WERI-Rb-1 (cell line): ENCODE results near the gene ACSS3.

Experiments used
- DNase-seq: peaks from one replicate; pipeline ENCODE4 v3.0.0-alpha.2; 2020
- H3K27ac ChIP-seq: fragments of 250-450 bp; sonication (Bioruptor Pico); 2 replicates; pipeline ENCODE4 v1.5.1; 2020; ENCODE audit warnings: mild to moderate bottlenecking, moderate library complexity
- H3K27me3 ChIP-seq: fragments of 250-450 bp; sonication (Bioruptor Pico); 2 replicates; pipeline ENCODE4 v1.5.1; 2021; ENCODE audit warnings: mild to moderate bottlenecking, low read depth, moderate library complexity; ENCODE audit not compliant: insufficient read depth, severe bottlenecking
- H3K36me3 ChIP-seq: fragments of 250-450 bp; sonication (Bioruptor Pico); 2 replicates; pipeline ENCODE4 v1.5.1; 2020; ENCODE audit warnings: mild to moderate bottlenecking, moderate library complexity
- H3K4me3 ChIP-seq: 2 replicates; pipeline ENCODE4 v1.5.1; 2011; ENCODE audit warnings: low read depth, mild to moderate bottlenecking, control low read depth, low read length
- H3K9me3 ChIP-seq: fragments of 250-450 bp; sonication (Bioruptor Pico); 2 replicates; pipeline ENCODE4 v1.5.1; 2021; ENCODE audit warnings: mild to moderate bottlenecking, moderate library complexity; ENCODE audit not compliant: severe bottlenecking
- CTCF ChIP-seq: IDR thresholded peaks from 2 replicates; pipeline ENCODE4 v1.5.1; 2011; ENCODE audit warnings: low read depth, mild to moderate bottlenecking, control low read depth, inconsistent platforms, low read length

ACSS3 gene

GRCh38 chr12:81296556-81297305 is 218.9 kb downstream of the ACSS3 start:
- Histone ChIP-seq H3K27me3 (no peaks in the 10 kb centered on the region), H3K27ac (no peak overlapping the region), H3K4me3 (no peak overlapping the region), H3K36me3 (no peaks in the 10 kb centered on the region), H3K9me3 (no peaks in the 10 kb centered on the region)
- TF ChIP-seq CTCF: no peak
- DNase-seq: no peak

GRCh38 chr12:81297601-81298000 is 219.7 kb downstream of the ACSS3 start:
- Histone ChIP-seq H3K27me3 (no peaks in the 10 kb centered on the region), H3K36me3 (no peaks in the 10 kb centered on the region), H3K9me3 (no peaks in the 10 kb centered on the region), H3K4me3 (no peak overlapping the region), H3K27ac (no peak overlapping the region)
- TF ChIP-seq CTCF: no peak
- DNase-seq: no peak

GRCh38 chr12:81300454-81300853 is 222.6 kb downstream of the ACSS3 start:
- no peaks in the 10 kb centered on the region for H3K27me3 ChIP-seq
- no peak overlapping the region for H3K27ac ChIP-seq
- no peak for DNase-seq
- H3K9me3 ChIP-seq: no peaks in the 10 kb centered on the region
- no peak for TF ChIP-seq CTCF
- H3K4me3 ChIP-seq: no peak overlapping the region
- H3K36me3 ChIP-seq: no peaks in the 10 kb centered on the region

- Histone ChIP-seq H3K4me3 (no peak overlapping the region), H3K27ac (no peak overlapping the region), H3K9me3 (no peaks in the 10 kb centered on the region), H3K36me3 (no peaks in the 10 kb centered on the region), H3K27me3 (no peaks in the 10 kb centered on the region)
- TF ChIP-seq CTCF: no peak
- no peak for DNase-seq
These were observed 226.1 kb downstream of the ACSS3 start for GRCh38 chr12:81303935-81304334.
